Epithelial cell of esophagus (primary cell): Measurements from ENCODE around the gene ZNF516.

Experiments used
- DNase-seq: peaks from one replicate; pipeline ENCODE4 v3.0.0; 2010; ENCODE audit warnings: low read depth
- H3K4me3 ChIP-seq: 2 replicates; pipeline ENCODE4 v1.5.1; 2011; ENCODE audit warnings: mild to moderate bottlenecking, low read length, control low read depth
- CTCF ChIP-seq: IDR thresholded peaks from 2 replicates; pipeline ENCODE4 v1.5.1; 2011; ENCODE audit warnings: low read depth, mild to moderate bottlenecking, low read length, control low read depth, inconsistent platforms; ENCODE audit not compliant: insufficient read depth; ENCODE audit errors: missing control alignments

Gene ZNF516

DNA sequence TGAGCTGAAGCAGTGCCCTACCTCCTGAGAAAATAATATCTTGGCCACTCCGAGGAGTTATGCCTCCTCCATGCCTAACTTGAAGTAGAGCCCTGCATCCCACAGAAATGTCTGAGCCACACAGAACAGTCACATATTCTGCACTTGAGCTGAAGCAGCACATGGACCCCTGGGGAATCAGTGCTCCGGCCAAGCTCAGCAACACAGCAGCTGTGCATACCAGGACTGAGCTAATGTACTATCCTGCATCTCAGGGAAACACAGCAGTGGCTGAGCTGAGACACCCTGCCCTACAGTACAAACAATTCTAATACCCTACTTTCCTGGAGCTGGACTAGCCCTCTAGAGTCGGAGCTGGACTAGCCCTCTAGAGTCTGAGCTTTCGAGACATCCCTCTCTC, 166.9 kb downstream of the ZNF516 start:
- TF ChIP-seq CTCF = no peak
- DNase-seq = no peak
- no peak overlapping the region for H3K4me3 ChIP-seq

GRCh38 chr18:76323891-76324290, 171.2 kb downstream of the ZNF516 start:
- no peak for TF ChIP-seq CTCF
- H3K4me3 ChIP-seq = no peak overlapping the region
- no peak for DNase-seq

GRCh38 chr18:76322686-76323085, 172.4 kb downstream of the ZNF516 start:
- DNase-seq = no peak
- no peak overlapping the region for H3K4me3 ChIP-seq
- TF ChIP-seq CTCF = no peak

GRCh38 chr18:76319366-76319765, 175.7 kb downstream of the ZNF516 start:
- no peak for TF ChIP-seq CTCF
- DNase-seq = no peak
- no peak overlapping the region for H3K4me3 ChIP-seq

DNA sequence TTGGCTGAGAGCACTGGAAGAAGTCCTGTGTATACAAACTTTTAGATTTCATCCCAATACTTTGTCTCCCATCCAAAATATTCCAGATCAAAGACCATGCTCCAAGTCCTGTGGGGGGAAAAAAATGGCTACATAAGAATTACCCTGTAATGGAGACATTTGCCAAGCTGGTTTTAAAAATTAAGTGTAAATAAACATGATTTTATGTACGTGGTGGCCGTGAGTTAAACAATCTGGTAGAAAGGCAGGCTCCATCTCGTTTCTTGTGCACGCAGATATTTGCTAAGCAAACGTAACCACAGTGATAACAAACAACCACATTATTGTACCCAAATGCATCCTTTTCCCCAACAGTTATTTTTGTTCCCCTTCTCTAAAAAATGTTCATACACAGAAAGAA, 176.4 kb downstream of the ZNF516 start:
- no peak overlapping the region for H3K4me3 ChIP-seq
- no peak for TF ChIP-seq CTCF
- no peak for DNase-seq

DNA sequence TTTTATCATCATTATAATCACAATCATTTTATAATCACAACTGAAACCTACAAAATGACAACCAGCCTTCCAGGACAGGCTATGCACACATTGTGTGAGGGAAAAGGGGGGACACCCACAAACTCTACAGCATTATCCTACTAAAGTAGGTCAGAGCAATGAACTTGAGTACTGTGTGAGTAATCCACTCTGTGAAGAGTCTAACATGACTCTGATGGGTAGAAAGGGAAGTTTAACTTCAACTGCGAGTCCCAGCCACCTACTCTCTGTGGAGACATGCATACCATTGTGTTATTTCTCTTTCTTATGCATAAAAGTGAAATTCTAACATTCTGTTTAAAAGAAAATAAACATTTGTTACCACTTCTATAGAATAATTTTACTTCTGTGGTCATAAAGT, 177.9 kb downstream of the ZNF516 start:
- no peak overlapping the region for H3K4me3 ChIP-seq
- no peak for TF ChIP-seq CTCF
- no peak for DNase-seq

DNA sequence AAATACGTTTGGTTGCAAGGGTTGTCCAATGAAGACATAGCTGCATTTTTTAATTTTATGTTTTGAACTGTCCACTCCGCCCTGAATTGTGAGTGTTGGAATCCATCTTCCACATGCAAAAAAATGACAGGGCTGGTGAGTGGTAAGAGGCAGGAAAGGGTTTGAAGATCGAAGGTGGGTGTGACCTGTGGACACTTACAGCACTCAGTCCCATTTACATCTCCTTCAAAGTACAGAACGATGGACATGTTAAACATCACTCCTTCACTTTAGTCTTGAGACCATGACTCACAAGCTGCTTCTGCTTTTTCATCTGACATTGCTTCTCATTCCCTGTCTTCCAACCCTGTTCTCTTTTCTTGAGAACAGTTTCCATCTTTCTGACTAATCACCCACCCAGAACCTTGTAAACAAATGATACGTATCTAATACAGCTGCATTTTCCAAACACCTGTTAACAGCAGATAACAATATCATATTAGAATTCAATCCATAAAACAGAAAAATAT, 179.3 kb downstream of the ZNF516 start:
- H3K4me3 ChIP-seq = no peak overlapping the region

More for the DNA sequence above, 179.3 kb downstream of the ZNF516 start:
- DNase-seq = no peak
- no peak for TF ChIP-seq CTCF
